ENCODE measurements around the gene VSIG10. TPM values are rescaled to one million over a fixed set of nuclear protein-coding genes. Genes with fewer than 3 reads are reported as not detected.
A peak's percentile ranks its signal among the peaks of the same experiment; 100 is the strongest.

The VSIG10 gene
- total RNA-seq, 3 donors from 2014 or later (not counting 1 experiment from before 2014, with no cell fraction given): 0.56 to 2.2 (median 0.75) TPM

GRCh38 chr12:118120579-118121363 lies 17.0 kb upstream of the VSIG10 start:
- Mint-ChIP-seq H3K9me3 (no peaks in the 10 kb centered on the region), H3K27ac (peak overlapping the region; percentile 62 to 71), H3K4me3 (no peak overlapping the region), H3K27me3 (ENCODE audit: low read depth in 2 of 2) (no peaks in the 10 kb centered on the region), H3K4me1 (peaks cover 9 to 11% of the 10 kb centered on the region in 2 donors), H3K36me3 (no peaks in the 10 kb centered on the region)
- intact Hi-C loops (cut with micrococcal nuclease): loop anchor here (5.0 kb wide), 2 partner anchors 58 to 257 kb away; partner anchors contain the start of genes SUDS3 and WSB2
- Histone ChIP-seq H3K27ac (ENCODE audit: low read length) (peak overlapping the region; percentile 31), H3K4me1 (ENCODE audit: control insufficient read depth, insufficient read depth, low read length) (no peaks in the 10 kb centered on the region), H3K9me3 (ENCODE audit: control insufficient read depth, insufficient read depth, low read length) (no peaks in the 10 kb centered on the region), H3K27me3 (ENCODE audit: control insufficient read depth, insufficient read depth, low read length) (no peaks in the 10 kb centered on the region), H3K4me3 (ENCODE audit: low read length) (no peak overlapping the region), H3K36me3 (ENCODE audit: control insufficient read depth, insufficient read depth, low read length) (no peaks in the 10 kb centered on the region)
- DNase-seq: peak; percentile 47 to 78
- ATAC-seq: peak; percentile 73 to 93 (median 80)
- peak; percentile 87 for TF ChIP-seq CTCF (IDR thresholded peaks at IDR 0.05)
- 22% methylated on average over 7 of the region's 8 CpGs for WGBS (ENCODE audit: insufficient coverage)

GRCh38 chr12:118119449-118119879 lies 15.7 kb upstream of the VSIG10 start:
- Mint-ChIP-seq H3K9me3 (no peaks in the 10 kb centered on the region), H3K27ac (no peak overlapping the region), H3K4me1 (peaks cover 9 to 11% of the 10 kb centered on the region in 2 donors), H3K4me3 (no peak overlapping the region), H3K27me3 (ENCODE audit: low read depth in 2 of 2) (no peaks in the 10 kb centered on the region), H3K36me3 (no peaks in the 10 kb centered on the region)
- H3K27me3 ChIP-seq (ENCODE audit: control insufficient read depth, insufficient read depth, low read length): no peaks in the 10 kb centered on the region
- no peaks in the 10 kb centered on the region for H3K9me3 ChIP-seq (ENCODE audit: control insufficient read depth, insufficient read depth, low read length)
- ATAC-seq (no peak), DNase-seq (no peak)
- intact Hi-C loops (cut with micrococcal nuclease): no loop called here
- no peaks in the 10 kb centered on the region for H3K36me3 ChIP-seq (ENCODE audit: control insufficient read depth, insufficient read depth, low read length)
- no peaks in the 10 kb centered on the region for H3K4me1 ChIP-seq (ENCODE audit: control insufficient read depth, insufficient read depth, low read length)
- H3K4me3 ChIP-seq (ENCODE audit: low read length): no peak overlapping the region
- 95% methylated on average over 10 of the region's 10 CpGs for WGBS (ENCODE audit: insufficient coverage)
- no peak overlapping the region for H3K27ac ChIP-seq (ENCODE audit: low read length)
- no peak for TF ChIP-seq CTCF (IDR thresholded peaks at IDR 0.05)

- no peak for TF ChIP-seq CTCF (IDR thresholded peaks at IDR 0.05)
- intact Hi-C loops (cut with micrococcal nuclease): no loop called here
- WGBS (ENCODE audit: insufficient coverage): no CpG with 5 or more reads among the region's 1 CpG
Measured at GRCh38 chr12:118109088-118109487, 5.3 kb upstream of the VSIG10 start.

More at GRCh38 chr12:118109088-118109487, 5.3 kb upstream of the VSIG10 start:
- no peak for DNase-seq
- peaks cover 5 to 6% of the 10 kb centered on the region in 2 donors for H3K4me1 Mint-ChIP-seq
- no peaks in the 10 kb centered on the region for H3K9me3 Mint-ChIP-seq
- H3K9me3 ChIP-seq (ENCODE audit: control insufficient read depth, insufficient read depth, low read length): no peaks in the 10 kb centered on the region
- no peaks in the 10 kb centered on the region for H3K36me3 ChIP-seq (ENCODE audit: control insufficient read depth, insufficient read depth, low read length)
- H3K27ac ChIP-seq (ENCODE audit: low read length): no peak overlapping the region
- no peak for ATAC-seq
- peaks cover 0 to 11% of the 10 kb centered on the region in 2 donors for H3K27me3 Mint-ChIP-seq (ENCODE audit: low read depth in 2 of 2)
- H3K27me3 ChIP-seq (ENCODE audit: control insufficient read depth, insufficient read depth, low read length): peaks cover 4% of the 10 kb centered on the region
- no peak overlapping the region for H3K4me3 ChIP-seq (ENCODE audit: low read length)
- H3K4me3 Mint-ChIP-seq: no peak overlapping the region
- peaks cover 4% of the 10 kb centered on the region for H3K4me1 ChIP-seq (ENCODE audit: control insufficient read depth, insufficient read depth, low read length)
- no peaks in the 10 kb centered on the region for H3K36me3 Mint-ChIP-seq
- no peak overlapping the region for H3K27ac Mint-ChIP-seq
